Measurements from ENCODE around the gene CMTM2.
A peak's percentile ranks its signal among the peaks of the same experiment; 100 is the strongest.

Gene CMTM2

DNA sequence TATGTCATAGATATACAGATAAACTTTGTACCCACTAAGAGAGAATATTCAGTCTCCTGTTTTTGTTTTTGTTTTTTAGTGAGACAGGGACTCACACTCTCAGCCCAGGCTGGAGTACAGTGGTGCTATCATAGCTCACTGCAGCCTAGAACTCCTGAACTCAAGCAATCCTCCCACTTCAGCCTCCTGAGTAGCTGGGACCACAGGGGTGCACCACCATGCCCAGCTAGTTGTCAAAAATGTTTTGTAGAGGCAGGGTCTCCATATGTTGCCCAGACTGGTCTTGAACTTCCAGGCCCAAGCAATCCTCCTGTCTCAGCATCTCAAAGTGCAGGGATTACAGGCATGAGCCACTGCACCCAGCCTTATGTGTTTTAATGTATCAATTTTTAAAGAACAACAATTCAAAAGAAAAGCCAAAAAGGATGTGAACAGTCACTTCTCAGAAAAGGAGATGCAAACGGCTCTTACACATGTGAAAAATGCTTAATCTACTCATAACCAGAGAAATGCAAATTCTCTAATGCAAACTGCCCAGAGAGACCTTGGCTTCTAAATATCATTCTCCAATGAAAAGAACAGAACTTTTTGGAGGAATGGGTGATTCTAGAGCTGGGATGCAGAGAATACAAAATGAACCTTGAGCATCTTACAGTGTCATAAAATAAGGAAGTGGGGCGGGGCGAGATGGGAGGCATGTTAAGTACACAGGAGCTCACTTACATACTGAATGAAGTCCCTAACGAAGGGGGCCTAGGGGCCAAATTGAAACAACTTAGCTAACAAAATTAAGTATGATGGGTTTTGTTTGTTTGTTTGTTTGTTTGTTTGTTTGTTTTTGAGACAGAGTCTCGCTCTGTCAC is 18.0 kb downstream of the CMTM2 start:
- H3K9me3 ChIP-seq (ENCODE audit: insufficient read depth, low read length) = peaks cover 12% of the 10 kb centered on the region; the same call in 1 of the 2 replicates
- no peaks in the 10 kb centered on the region for H3K4me1 ChIP-seq (ENCODE audit: insufficient read depth, insufficient read length)
- H3K9ac ChIP-seq (ENCODE audit: insufficient read length, low read depth) = no peak overlapping the region
- TF ChIP-seq SUZ12 (IDR thresholded peaks at IDR 0.05; ENCODE audit: extremely low read depth, insufficient read depth, insufficient read length) = no peak
- no peak for TF ChIP-seq ZNF274 (IDR thresholded peaks at IDR 0.05; ENCODE audit: low read depth, low read length)
- TF ChIP-seq YY1 (IDR thresholded peaks at IDR 0.05; ENCODE audit: insufficient read depth, insufficient read length) = no peak
- H3K4me3 ChIP-seq (ENCODE audit: insufficient read length, low read depth) = no peak overlapping the region
- no peaks in the 10 kb centered on the region for H3K36me3 ChIP-seq (ENCODE audit: insufficient read depth, insufficient read length, low read length)
- no peak for DNase-seq (ENCODE audit: low read depth, low spot score)
- peaks cover 5% of the 10 kb centered on the region for H3K27me3 ChIP-seq (ENCODE audit: insufficient read depth, insufficient read length)

DNA sequence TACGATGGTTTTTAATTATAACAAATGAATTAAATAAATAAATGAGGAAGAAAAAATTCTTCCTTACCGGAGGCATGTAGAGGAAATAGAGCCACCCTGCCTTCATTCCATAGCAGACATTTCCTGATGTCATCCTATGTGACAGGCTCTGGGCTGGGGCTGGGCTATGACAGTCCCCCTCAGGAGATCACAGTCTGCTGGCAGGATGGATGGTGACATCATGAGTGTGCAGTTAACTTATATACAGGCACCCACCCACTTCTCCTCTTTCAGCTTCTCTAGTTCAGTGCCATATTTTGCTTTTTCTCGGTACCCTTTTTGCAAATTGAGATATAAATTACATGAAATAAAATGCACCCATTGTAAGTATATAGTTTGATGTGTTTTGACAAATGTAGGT is 18.8 kb downstream of the CMTM2 start:
- Histone ChIP-seq H3K9me3 (ENCODE audit: insufficient read depth, low read length) (peaks cover 12% of the 10 kb centered on the region; the same call in 1 of the 2 replicates), H3K9ac (ENCODE audit: insufficient read length, low read depth) (no peak overlapping the region)

DNA sequence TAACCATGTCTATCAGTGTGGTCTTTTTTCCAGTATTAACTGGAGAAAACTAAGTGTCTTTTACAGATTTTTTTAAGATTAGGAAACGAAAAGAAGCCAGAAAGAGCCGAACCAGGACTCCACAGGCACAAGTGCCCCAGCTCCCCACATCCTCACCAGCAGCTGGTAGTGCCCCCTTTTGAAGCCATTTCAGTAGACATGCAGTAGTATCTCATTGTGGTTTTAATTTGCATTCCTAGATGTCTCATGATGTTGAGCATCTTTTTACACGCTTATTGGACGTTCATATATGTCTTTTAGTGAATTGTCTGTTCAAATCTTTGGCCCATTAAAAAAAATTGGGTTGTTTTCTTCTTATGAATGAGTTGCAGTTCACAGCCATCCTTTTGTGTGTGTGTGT is 20.5 kb downstream of the CMTM2 start:
- Histone ChIP-seq H3K9ac (ENCODE audit: insufficient read length, low read depth) (no peak overlapping the region), H3K9me3 (ENCODE audit: insufficient read depth, low read length) (peaks cover 12% of the 10 kb centered on the region; the same call in 1 of the 2 replicates), H3K27me3 (ENCODE audit: insufficient read depth, insufficient read length) (peaks cover 5% of the 10 kb centered on the region), H3K36me3 (ENCODE audit: insufficient read depth, insufficient read length, low read length) (no peaks in the 10 kb centered on the region), H3K4me3 (ENCODE audit: insufficient read length, low read depth) (no peak overlapping the region), H3K4me1 (ENCODE audit: insufficient read depth, insufficient read length) (no peaks in the 10 kb centered on the region)
- TF ChIP-seq ZNF274 (IDR thresholded peaks at IDR 0.05; ENCODE audit: low read depth, low read length) = no peak
- TF ChIP-seq YY1 (IDR thresholded peaks at IDR 0.05; ENCODE audit: insufficient read depth, insufficient read length) = no peak
- no peak for TF ChIP-seq SUZ12 (IDR thresholded peaks at IDR 0.05; ENCODE audit: extremely low read depth, insufficient read depth, insufficient read length)
- DNase-seq (ENCODE audit: low read depth, low spot score) = no peak

More for the DNA sequence above, 18.8 kb downstream of the CMTM2 start:
- TF ChIP-seq ZNF274 (IDR thresholded peaks at IDR 0.05; ENCODE audit: low read depth, low read length) = no peak
- TF ChIP-seq YY1 (IDR thresholded peaks at IDR 0.05; ENCODE audit: insufficient read depth, insufficient read length) = no peak
- TF ChIP-seq SUZ12 (IDR thresholded peaks at IDR 0.05; ENCODE audit: extremely low read depth, insufficient read depth, insufficient read length) = no peak
- Histone ChIP-seq H3K27me3 (ENCODE audit: insufficient read depth, insufficient read length) (peaks cover 5% of the 10 kb centered on the region), H3K4me1 (ENCODE audit: insufficient read depth, insufficient read length) (no peaks in the 10 kb centered on the region), H3K4me3 (ENCODE audit: insufficient read length, low read depth) (no peak overlapping the region), H3K36me3 (ENCODE audit: insufficient read depth, insufficient read length, low read length) (no peaks in the 10 kb centered on the region)
- DNase-seq (ENCODE audit: low read depth, low spot score) = no peak

DNA sequence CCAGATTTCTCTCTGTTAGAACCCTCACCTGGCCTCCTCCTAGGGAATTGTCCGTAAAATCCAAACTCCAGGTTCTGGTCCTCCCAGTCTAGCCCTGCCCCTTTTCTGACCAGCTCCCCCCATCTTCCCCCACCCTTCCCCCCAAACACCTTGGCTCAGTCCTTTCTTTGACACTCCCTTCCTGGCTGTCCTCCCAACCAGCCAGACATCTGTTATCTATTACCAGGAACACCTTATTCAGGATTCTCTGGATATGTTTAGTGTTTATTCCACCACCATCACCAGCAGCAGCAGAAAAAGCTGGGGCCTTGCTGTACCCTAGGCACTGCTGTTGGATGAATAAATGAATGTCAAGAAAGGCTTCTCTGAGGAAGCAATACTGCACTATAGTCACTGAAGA is 21.2 kb downstream of the CMTM2 start:
- Histone ChIP-seq H3K4me1 (ENCODE audit: insufficient read depth, insufficient read length) (no peaks in the 10 kb centered on the region), H3K9me3 (ENCODE audit: insufficient read depth, low read length) (peaks cover 12% of the 10 kb centered on the region; the same call in 1 of the 2 replicates), H3K4me3 (ENCODE audit: insufficient read length, low read depth) (no peak overlapping the region), H3K9ac (ENCODE audit: insufficient read length, low read depth) (no peak overlapping the region), H3K27me3 (ENCODE audit: insufficient read depth, insufficient read length) (peaks cover 5% of the 10 kb centered on the region), H3K36me3 (ENCODE audit: insufficient read depth, insufficient read length, low read length) (no peaks in the 10 kb centered on the region)
- DNase-seq (ENCODE audit: low read depth, low spot score) = no peak
- TF ChIP-seq ZNF274 (IDR thresholded peaks at IDR 0.05; ENCODE audit: low read depth, low read length) = no peak
- TF ChIP-seq YY1 (IDR thresholded peaks at IDR 0.05; ENCODE audit: insufficient read depth, insufficient read length) = no peak
- no peak for TF ChIP-seq SUZ12 (IDR thresholded peaks at IDR 0.05; ENCODE audit: extremely low read depth, insufficient read depth, insufficient read length)

DNA sequence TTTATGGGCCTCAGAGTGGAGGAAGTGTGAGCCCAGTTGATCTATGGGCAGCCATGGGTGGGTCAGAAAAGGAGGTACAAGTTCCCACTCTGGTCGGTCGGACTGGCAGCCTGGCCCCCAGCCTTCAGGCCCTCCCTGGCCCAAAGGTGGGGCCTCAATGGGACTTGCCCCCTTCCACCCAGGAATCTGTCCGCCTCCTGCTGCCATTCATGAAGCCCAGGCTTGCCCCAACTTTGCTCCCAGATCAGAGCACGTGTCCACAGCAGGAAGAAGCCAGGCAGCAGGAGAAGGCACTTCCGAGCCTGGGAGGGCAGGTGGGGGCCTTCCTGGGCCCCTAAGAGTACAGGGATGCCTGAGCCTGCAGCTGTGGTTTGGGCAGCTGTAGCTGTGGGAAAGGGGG is 22.2 kb downstream of the CMTM2 start:
- H3K4me3 ChIP-seq (ENCODE audit: insufficient read length, low read depth) = no peak overlapping the region
- TF ChIP-seq SUZ12 (IDR thresholded peaks at IDR 0.05; ENCODE audit: extremely low read depth, insufficient read depth, insufficient read length) = no peak
- no peak for TF ChIP-seq ZNF274 (IDR thresholded peaks at IDR 0.05; ENCODE audit: low read depth, low read length)
- no peak for TF ChIP-seq YY1 (IDR thresholded peaks at IDR 0.05; ENCODE audit: insufficient read depth, insufficient read length)
- peaks cover 6% of the 10 kb centered on the region for H3K4me1 ChIP-seq (ENCODE audit: insufficient read depth, insufficient read length)
- no peak overlapping the region for H3K9ac ChIP-seq (ENCODE audit: insufficient read length, low read depth)
- H3K36me3 ChIP-seq (ENCODE audit: insufficient read depth, insufficient read length, low read length) = peaks cover 6% of the 10 kb centered on the region
- peaks cover 5% of the 10 kb centered on the region for H3K27me3 ChIP-seq (ENCODE audit: insufficient read depth, insufficient read length)
- no peak for DNase-seq (ENCODE audit: low read depth, low spot score)
- H3K9me3 ChIP-seq (ENCODE audit: insufficient read depth, low read length) = peaks cover 12% of the 10 kb centered on the region; the same call in 1 of the 2 replicates

DNA sequence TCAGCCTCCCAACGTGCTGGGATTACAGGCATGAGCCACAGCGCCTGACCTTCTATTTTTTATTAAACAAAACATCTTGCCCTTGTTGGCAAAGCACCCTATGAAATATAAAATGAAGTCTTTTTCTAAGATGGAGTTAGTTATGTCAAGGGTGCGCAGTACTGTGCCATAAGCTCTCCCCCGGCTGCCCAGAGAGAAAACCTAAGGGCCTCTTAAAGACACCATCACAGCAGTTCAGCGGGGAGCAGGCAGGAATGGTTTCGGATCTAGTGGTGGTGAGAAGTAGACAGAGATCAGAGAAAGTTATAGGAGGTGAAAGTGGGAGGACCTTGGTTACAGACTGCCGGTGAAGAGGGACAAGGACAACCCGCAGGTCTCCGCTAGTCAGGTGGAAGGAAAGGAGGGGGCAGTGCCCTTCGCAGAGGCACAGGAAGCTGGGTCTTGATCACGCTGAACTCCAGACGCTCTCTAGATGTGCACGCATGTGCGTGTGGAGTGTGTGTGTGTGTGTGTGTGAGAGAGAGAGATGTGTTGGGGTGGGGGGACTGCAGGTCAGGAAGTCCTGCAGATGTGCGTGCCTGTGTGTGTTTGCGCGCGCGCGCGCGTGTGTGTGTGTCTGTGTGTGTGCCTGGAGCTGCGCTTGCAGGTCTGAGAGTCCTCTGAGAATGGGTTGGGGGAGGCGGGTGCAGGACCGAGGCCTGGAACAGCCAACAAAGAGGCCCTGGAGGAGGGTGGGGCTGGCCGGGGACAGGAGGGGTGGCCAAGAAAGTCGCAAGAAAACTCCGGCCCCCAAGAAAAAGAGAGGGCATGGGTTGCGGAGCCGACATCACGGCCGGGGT is 24.5 kb downstream of the CMTM2 start:
- peaks cover 5% of the 10 kb centered on the region for H3K27me3 ChIP-seq (ENCODE audit: insufficient read depth, insufficient read length)
- peak; percentile 42 for DNase-seq (ENCODE audit: low read depth, low spot score)
- H3K4me3 ChIP-seq (ENCODE audit: insufficient read length, low read depth) = peak overlapping the region; percentile 57
- H3K9me3 ChIP-seq (ENCODE audit: insufficient read depth, low read length) = peaks cover 12% of the 10 kb centered on the region; the same call in 1 of the 2 replicates
- peak overlapping the region; percentile 76 for H3K9ac ChIP-seq (ENCODE audit: insufficient read length, low read depth)
- TF ChIP-seq ZNF274 (IDR thresholded peaks at IDR 0.05; ENCODE audit: low read depth, low read length) (no peak), SUZ12 (IDR thresholded peaks at IDR 0.05; ENCODE audit: extremely low read depth, insufficient read depth, insufficient read length) (no peak), YY1 (IDR thresholded peaks at IDR 0.05; ENCODE audit: insufficient read depth, insufficient read length) (no peak)
- H3K36me3 ChIP-seq (ENCODE audit: insufficient read depth, insufficient read length, low read length) = peaks cover 26% of the 10 kb centered on the region
- H3K4me1 ChIP-seq (ENCODE audit: insufficient read depth, insufficient read length) = peaks cover 17% of the 10 kb centered on the region
